CD14-positive monocyte (primary cell): ENCODE data around the gene AJAP1. TPM values are rescaled to one million over a fixed set of nuclear protein-coding genes. Genes with fewer than 3 reads are reported as not detected.

Experiments
- DNase-seq, 3 donors: peaks; one replicate each; pipeline ENCODE4 v3.0.0-alpha.2; 2011 to 2022
- H2AFZ ChIP-seq: 2 replicates; pipeline ENCODE4 v1.6.0; 2012; ENCODE audit warnings: mild to moderate bottlenecking, low read depth, low read length, inconsistent platforms; ENCODE audit not compliant: insufficient read depth, poor library complexity, severe bottlenecking
- H3K27ac ChIP-seq, 2 donors: 1 replicate in 1 of 2; 2 replicates in 1 of 2; pipeline ENCODE4 v1.5.1; 2012 to 2013; ENCODE audit warnings: low read length in 2 of 2, control low read depth in 1 of 2, inconsistent platforms in 1 of 2, low read depth in 1 of 2, mild to moderate bottlenecking in 1 of 2
- H3K27me3 ChIP-seq, 2 donors: one replicate each; pipeline versions ENCODE4 v1.6.0 to v1.6.1; 2011 to 2013; ENCODE audit warnings: low read length in 2 of 2; ENCODE audit not compliant: control insufficient read depth in 2 of 2, insufficient read depth in 2 of 2
- H3K36me3 ChIP-seq, 2 donors: replicated peaks in 1 of 2; 1 replicate in 1 of 2; 2 replicates in 1 of 2; pipeline versions ENCODE4 v1.5.1 to v1.6.1; 2012 to 2013; ENCODE audit warnings: low read length in 2 of 2, control low read depth in 1 of 2, inconsistent platforms in 1 of 2, mild to moderate bottlenecking in 1 of 2; ENCODE audit not compliant: insufficient read depth in 2 of 2, control insufficient read depth in 1 of 2
- H3K4me1 ChIP-seq, 2 donors: 1 replicate in 1 of 2; 2 replicates in 1 of 2; pipeline versions ENCODE4 v1.5.1 to v1.6.1; 2012 to 2013; ENCODE audit warnings: low read length in 2 of 2, control low read depth in 1 of 2, inconsistent platforms in 1 of 2, mild to moderate bottlenecking in 1 of 2, moderate library complexity in 1 of 2; ENCODE audit not compliant: insufficient read depth in 2 of 2, control insufficient read depth in 1 of 2
- H3K4me2 ChIP-seq: replicated peaks from 2 replicates; pipeline ENCODE3; 2012; ENCODE audit warnings: low read length, moderate library complexity, mild to moderate bottlenecking; ENCODE audit not compliant: poor library complexity, severe bottlenecking; ENCODE audit errors: extremely low read depth
- H3K4me3 ChIP-seq, 3 experiments: fragments of 200-600 bp in 1 of 3; sonication (generic) in 1 of 3; replicated peaks in 1 of 3; 1 replicate in 2 of 3; 2 replicates in 1 of 3; pipeline ENCODE4 v1.5.1; 2011 to 2013; ENCODE audit warnings: low read length in 3 of 3, mild to moderate bottlenecking in 3 of 3, control low read depth in 2 of 3, low read depth in 2 of 3, inconsistent platforms in 1 of 3, moderate library complexity in 1 of 3
- H3K79me2 ChIP-seq: 2 replicates; pipeline ENCODE4 v1.6.0; 2012; ENCODE audit warnings: mild to moderate bottlenecking, control low read depth, inconsistent platforms, low read length, moderate library complexity; ENCODE audit not compliant: insufficient read depth
- H3K9ac ChIP-seq: 2 replicates; pipeline ENCODE4 v1.6.0; 2017; ENCODE audit warnings: low read length, mild to moderate bottlenecking; ENCODE audit not compliant: insufficient read depth, poor library complexity, severe bottlenecking
- H3K9me3 ChIP-seq, 2 donors: replicated peaks in 1 of 2; 1 replicate in 1 of 2; 2 replicates in 1 of 2; pipeline versions ENCODE4 v1.5.1 to v1.6.1; 2012 to 2013; ENCODE audit warnings: low read length in 2 of 2, control low read depth in 1 of 2; ENCODE audit not compliant: control insufficient read depth in 1 of 2, insufficient read depth in 1 of 2
- H4K20me1 ChIP-seq: 2 replicates; pipeline ENCODE4 v1.6.0; 2012; ENCODE audit warnings: mild to moderate bottlenecking, low read length, control low read depth, moderate library complexity; ENCODE audit not compliant: insufficient read depth
- H3K27ac Mint-ChIP-seq, 7 donors: one replicate each; pipeline ENCODE4 v1.8.0; 2020; ENCODE audit warnings: mild to moderate bottlenecking in 7 of 7, mixed read lengths in 7 of 7, moderate library complexity in 6 of 7, inconsistent platforms in 2 of 7
- H3K27me3 Mint-ChIP-seq, 3 donors: one replicate each; pipeline ENCODE4 v1.8.0; 2021 to 2022; ENCODE audit warnings: low read depth in 3 of 3, mild to moderate bottlenecking in 3 of 3, mixed read lengths in 3 of 3, moderate library complexity in 3 of 3, inconsistent platforms in 1 of 3
- H3K36me3 Mint-ChIP-seq, 2 donors: one replicate each; pipeline ENCODE4 v1.8.0; 2020; ENCODE audit warnings: mixed read lengths in 2 of 2, inconsistent platforms in 1 of 2, mild to moderate bottlenecking in 1 of 2
- H3K4me1 Mint-ChIP-seq: one replicate; pipeline ENCODE4 v1.8.0; 2020; ENCODE audit warnings: mild to moderate bottlenecking, mixed read lengths
- H3K4me3 Mint-ChIP-seq, 2 donors: one replicate each; pipeline ENCODE4 v1.8.0; 2020; ENCODE audit warnings: mild to moderate bottlenecking in 2 of 2, mixed read lengths in 2 of 2, moderate library complexity in 1 of 2
- H3K9me3 Mint-ChIP-seq, 7 donors: one replicate each; pipeline ENCODE4 v1.8.0; 2020 to 2022; ENCODE audit warnings: mixed read lengths in 7 of 7, mild to moderate bottlenecking in 6 of 7, moderate library complexity in 6 of 7, inconsistent platforms in 2 of 7
- CTCF ChIP-seq: fragments of 200-600 bp; IDR thresholded peaks from one replicate; pipeline ENCODE4 v1.8.0; 2022; ENCODE audit warnings: antibody characterized with exemption, mild to moderate bottlenecking
- WGBS: methylation state at CpG from one replicate; pipeline ENCODE4 v1.1.5; 2013; ENCODE audit warnings: missing lambda C conversion rate; ENCODE audit not compliant: insufficient coverage; 5-methylcytosine and 5-hydroxymethylcytosine counted together
- intact Hi-C, 2 donors: fragments of 100-400 bp; cut with micrococcal nuclease; formaldehyde crosslinking; loops; one replicate each; pipeline versions ENCODE4 v1.15.0 to v1.15.1; 2023
- polyA plus RNA-seq, 3 donors: library from polyadenylated mRNA; depleted of rRNA in 1 of 3; unstranded in 2 of 3; stranded (reverse) in 1 of 3; fragments of 300-500 nt in 2 of 3; fragments of >200 nt in 1 of 3; fragmentation: Illumina TruSeq in 2 of 3; gene quantifications; 1 replicate in 2 of 3; 2 replicates in 1 of 3; pipeline ENCODE4 v1.2.3, GENCODE V29; 2012 to 2021

Gene AJAP1
- polyA plus RNA-seq, 3 donors, result not detected

DNA sequence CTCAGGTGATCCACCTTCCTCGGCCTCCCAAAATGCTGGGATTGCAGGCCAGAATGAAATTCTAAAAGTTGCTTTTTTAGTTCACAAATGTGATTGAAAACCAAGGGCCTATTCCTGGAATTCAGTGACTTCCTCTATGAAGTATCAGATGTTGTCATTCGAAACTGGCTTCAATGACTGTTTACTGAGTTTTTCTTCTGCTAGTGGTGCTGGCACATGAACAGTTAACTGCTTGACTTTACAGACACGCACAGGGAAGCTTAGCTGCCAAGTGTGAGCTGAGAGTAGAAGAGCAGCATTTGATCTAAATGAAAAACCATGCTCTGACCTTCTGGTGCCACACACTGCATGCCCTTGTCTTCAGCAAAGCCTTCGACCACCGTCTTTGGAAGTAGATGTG lies 32.8 kb upstream of the AJAP1 start:
- intact Hi-C loops, result no loop called here
- no peaks in the 10 kb centered on the region for H3K9me3 ChIP-seq
- no peak overlapping the region for H3K4me3 Mint-ChIP-seq
- no peak overlapping the region for H3K4me3 ChIP-seq
- H3K4me1 ChIP-seq, result no peaks in the 10 kb centered on the region
- no peak overlapping the region for H3K9ac ChIP-seq
- no peak overlapping the region for H3K27ac Mint-ChIP-seq
- no peak overlapping the region for H2AFZ ChIP-seq
- H3K4me1 Mint-ChIP-seq, result no peaks in the 10 kb centered on the region
- H3K27me3 Mint-ChIP-seq, result peaks cover 1 to 12% (median 2%) of the 10 kb centered on the region in 3 donors
- H3K36me3 Mint-ChIP-seq, result no peaks in the 10 kb centered on the region
- no peaks in the 10 kb centered on the region for H3K9me3 Mint-ChIP-seq
- no peak for TF ChIP-seq CTCF
- DNase-seq, result no peak
- no peaks in the 10 kb centered on the region for H4K20me1 ChIP-seq
- no peaks in the 10 kb centered on the region for H3K79me2 ChIP-seq
- H3K4me2 ChIP-seq, result no peak overlapping the region
- H3K36me3 ChIP-seq, result no peaks in the 10 kb centered on the region
- WGBS, result 73% methylated on average over 5 of the region's 5 CpGs
- H3K27ac ChIP-seq, result no peak overlapping the region
- H3K27me3 ChIP-seq, result no peaks in the 10 kb centered on the region

GRCh38 chr1:4622821-4623220 lies 31.6 kb upstream of the AJAP1 start:
- 88% methylated on average over 10 of the region's 10 CpGs for WGBS
- Histone ChIP-seq H3K36me3 (no peaks in the 10 kb centered on the region), H3K79me2 (no peaks in the 10 kb centered on the region), H2AFZ (no peak overlapping the region), H3K9ac (no peak overlapping the region), H3K27me3 (no peaks in the 10 kb centered on the region), H3K4me2 (no peak overlapping the region), H3K9me3 (no peaks in the 10 kb centered on the region), H3K4me3 (no peak overlapping the region), H3K4me1 (no peaks in the 10 kb centered on the region), H4K20me1 (no peaks in the 10 kb centered on the region), H3K27ac (no peak overlapping the region)
- no peak for TF ChIP-seq CTCF
- H3K4me3 Mint-ChIP-seq, result no peak overlapping the region
- no peaks in the 10 kb centered on the region for H3K9me3 Mint-ChIP-seq
- H3K27me3 Mint-ChIP-seq, result peaks cover 1 to 11% (median 2%) of the 10 kb centered on the region in 3 donors
- H3K27ac Mint-ChIP-seq, result no peak overlapping the region
- H3K4me1 Mint-ChIP-seq, result no peaks in the 10 kb centered on the region
- no peaks in the 10 kb centered on the region for H3K36me3 Mint-ChIP-seq
- intact Hi-C loops, result no loop called here
- DNase-seq, result no peak
